GM12892 (cell line): ENCODE results near the gene GTF2B.

Source experiments
- POLR2A ChIP-seq: IDR thresholded peaks from 2 replicates; pipeline ENCODE4 v1.6.1; 2011; ENCODE audit warnings: low read depth, low read length, control low read depth
- POLR2AphosphoS5 ChIP-seq: IDR thresholded peaks from 2 replicates; pipeline ENCODE4 v1.6.1; 2011; ENCODE audit warnings: low read depth, low read length, control low read depth
- TAF1 ChIP-seq: IDR thresholded peaks from 2 replicates; pipeline ENCODE4 v1.6.1; 2011; ENCODE audit warnings: low read depth, mild to moderate bottlenecking, control low read depth, low read length, borderline replicate concordance

GRCh38 chr1:88890131-88890530 lies 1.2 kb downstream of the GTF2B start:
- TF ChIP-seq POLR2A = no peak
- no peak for TF ChIP-seq POLR2AphosphoS5
- no peak for TF ChIP-seq TAF1
